ENCODE data around the gene GARIN5A.

DNA sequence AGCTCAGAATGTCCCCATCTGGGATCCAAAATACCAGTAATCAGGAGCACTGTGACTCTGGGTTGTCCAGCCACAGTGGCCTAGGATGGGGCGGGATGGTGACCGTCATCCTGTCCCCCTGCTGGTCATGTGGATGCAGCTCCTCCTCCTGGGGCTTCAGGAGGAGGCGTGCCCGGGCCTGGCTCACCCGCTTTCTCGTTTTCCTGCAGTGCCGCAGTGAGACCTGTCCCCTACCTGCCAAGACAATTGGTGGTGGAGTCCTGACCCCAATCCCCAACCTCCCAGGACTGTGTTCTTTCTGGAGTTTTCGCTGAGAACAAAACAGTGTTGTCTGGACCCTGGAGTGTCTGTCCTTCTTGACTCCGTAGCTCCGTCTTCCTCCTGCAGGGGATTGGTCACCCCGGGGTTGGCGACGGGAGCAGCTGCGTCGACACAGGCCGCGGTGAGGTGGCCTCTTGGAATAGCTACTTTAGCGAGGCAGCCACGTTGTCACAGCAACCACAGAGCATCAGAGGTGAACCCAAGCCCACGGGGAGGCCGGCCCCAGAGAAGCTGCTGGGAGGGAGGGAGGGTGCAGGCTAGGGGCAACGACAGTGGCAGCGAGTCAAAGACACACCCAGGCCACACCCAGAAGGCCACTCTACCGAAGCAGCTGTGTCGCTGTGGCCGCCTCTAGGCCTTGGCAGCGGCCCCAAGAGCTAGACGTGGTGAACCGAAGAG, 10.5 kb downstream of the GARIN5A start:
- no peak for TF ChIP-seq EZH2 (IDR thresholded peaks at IDR 0.05; ENCODE audit: insufficient read depth, poor library complexity, severe bottlenecking)
- no peak for TF ChIP-seq EZH2phosphoT487 (IDR thresholded peaks at IDR 0.05; ENCODE audit: insufficient read depth, low read depth)

All from GM23248 (cell line).